Measurements from ENCODE around the gene USP34.
A peak's percentile ranks its signal among the peaks of the same experiment; 100 is the strongest.
"Not testable (repeated sequence)": the region's sequence is repeated elsewhere in the genome, so short reads cannot be mapped to it uniquely, and the experiment has no call there.

USP34 gene, protein sequence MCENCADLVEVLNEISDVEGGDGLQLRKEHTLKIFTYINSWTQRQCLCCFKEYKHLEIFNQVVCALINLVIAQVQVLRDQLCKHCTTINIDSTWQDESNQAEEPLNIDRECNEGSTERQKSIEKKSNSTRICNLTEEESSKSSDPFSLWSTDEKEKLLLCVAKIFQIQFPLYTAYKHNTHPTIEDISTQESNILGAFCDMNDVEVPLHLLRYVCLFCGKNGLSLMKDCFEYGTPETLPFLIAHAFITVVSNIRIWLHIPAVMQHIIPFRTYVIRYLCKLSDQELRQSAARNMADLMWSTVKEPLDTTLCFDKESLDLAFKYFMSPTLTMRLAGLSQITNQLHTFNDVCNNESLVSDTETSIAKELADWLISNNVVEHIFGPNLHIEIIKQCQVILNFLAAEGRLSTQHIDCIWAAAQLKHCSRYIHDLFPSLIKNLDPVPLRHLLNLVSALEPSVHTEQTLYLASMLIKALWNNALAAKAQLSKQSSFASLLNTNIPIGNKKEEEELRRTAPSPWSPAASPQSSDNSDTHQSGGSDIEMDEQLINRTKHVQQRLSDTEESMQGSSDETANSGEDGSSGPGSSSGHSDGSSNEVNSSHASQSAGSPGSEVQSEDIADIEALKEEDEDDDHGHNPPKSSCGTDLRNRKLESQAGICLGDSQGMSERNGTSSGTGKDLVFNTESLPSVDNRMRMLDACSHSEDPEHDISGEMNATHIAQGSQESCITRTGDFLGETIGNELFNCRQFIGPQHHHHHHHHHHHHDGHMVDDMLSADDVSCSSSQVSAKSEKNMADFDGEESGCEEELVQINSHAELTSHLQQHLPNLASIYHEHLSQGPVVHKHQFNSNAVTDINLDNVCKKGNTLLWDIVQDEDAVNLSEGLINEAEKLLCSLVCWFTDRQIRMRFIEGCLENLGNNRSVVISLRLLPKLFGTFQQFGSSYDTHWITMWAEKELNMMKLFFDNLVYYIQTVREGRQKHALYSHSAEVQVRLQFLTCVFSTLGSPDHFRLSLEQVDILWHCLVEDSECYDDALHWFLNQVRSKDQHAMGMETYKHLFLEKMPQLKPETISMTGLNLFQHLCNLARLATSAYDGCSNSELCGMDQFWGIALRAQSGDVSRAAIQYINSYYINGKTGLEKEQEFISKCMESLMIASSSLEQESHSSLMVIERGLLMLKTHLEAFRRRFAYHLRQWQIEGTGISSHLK (N-terminal part only)

GRCh38 chr2:61470965-61471904, at the start of gene USP34:
Gene USP34 (minus strand): TSS chr2:61471087. CDS start chr2:61470692, 395 bp downstream.
- peak; percentile 89 for DNase-seq (ENCODE audit: low read depth)

- no peak for DNase-seq (ENCODE audit: low read depth)
Measured at GRCh38 chr2:61520261-61520660, 49.4 kb upstream of the USP34 start.

- DNase-seq (ENCODE audit: low read depth): no peak
Measured at GRCh38 chr2:61512768-61513398, 42.0 kb upstream of the USP34 start.

DNA sequence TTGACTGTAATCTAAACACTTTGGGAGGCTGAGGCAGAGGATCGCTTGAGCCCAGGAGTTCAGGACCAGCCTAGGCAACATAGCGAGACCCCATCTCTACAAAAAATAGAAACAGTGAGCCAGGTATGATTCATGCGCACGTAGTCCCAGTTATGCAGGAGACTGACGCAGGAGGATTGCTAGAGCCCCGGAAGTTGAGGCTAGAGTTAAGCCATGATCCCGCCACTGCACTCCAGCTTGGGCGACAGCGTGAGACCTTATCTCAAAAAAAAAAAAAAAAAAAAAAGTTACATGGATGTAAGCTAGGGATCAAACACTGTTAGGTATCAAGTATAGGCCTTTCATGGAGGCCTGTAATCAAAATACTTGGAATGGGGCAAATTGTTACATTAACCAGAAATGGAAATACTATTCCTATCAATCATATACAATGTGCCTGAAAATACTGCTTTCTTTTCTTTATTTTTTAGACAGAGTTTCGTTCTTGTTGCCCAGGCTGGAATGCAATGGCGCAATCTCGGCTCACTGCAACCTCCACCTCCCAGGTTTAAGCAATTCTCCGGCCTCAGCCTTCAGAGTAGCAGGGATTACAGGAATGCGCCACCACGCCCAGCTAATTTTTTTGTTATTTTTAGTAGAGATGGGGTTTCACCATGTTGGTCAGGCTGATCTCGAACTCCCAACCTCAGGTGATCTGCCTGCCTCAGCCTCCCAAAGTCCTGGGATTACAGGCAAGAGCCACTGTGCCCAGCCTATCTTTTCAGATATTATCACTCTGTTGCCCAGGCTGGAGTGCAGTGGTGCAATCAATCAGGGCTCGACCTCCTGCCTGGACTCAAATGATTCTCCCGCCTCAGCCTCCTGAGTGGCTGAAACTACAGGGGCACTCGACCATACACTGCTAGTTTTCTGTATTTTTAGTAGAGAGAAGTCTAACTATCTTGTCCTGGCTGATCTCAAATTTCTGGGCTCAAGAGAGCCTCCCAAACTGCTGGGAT, 40.1 kb upstream of the USP34 start:
- DNase-seq (ENCODE audit: low read depth): no peak

GRCh38 chr2:61504949-61505348, 34.1 kb upstream of the USP34 start:
- no peak for DNase-seq (ENCODE audit: low read depth)

- no peak for DNase-seq (ENCODE audit: low read depth)
Measured at GRCh38 chr2:61499060-61499459, 28.2 kb upstream of the USP34 start.

DNA sequence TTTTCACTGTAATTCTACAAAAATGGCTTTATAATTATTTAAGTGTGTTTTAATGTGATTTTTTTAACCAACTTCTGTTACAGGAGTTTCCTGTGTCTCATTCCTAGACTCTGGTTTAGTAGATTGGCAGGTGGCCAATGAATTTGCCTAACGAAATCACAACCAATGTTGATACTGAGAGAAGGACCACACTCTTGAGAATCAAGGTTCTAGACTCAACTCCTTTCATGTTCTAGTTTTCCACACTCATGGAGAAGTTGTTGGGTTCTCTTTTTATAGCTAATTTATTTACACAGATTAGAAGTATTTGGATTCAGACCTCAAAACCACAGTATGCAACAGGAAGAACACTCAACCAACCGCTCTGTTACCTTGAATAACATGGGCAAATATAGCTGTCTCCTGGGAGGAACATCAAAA, 22.6 kb upstream of the USP34 start:
- no peak for DNase-seq (ENCODE audit: low read depth)

- no peak for DNase-seq (ENCODE audit: low read depth)
Measured at GRCh38 chr2:61492476-61492875, 21.6 kb upstream of the USP34 start.

DNA sequence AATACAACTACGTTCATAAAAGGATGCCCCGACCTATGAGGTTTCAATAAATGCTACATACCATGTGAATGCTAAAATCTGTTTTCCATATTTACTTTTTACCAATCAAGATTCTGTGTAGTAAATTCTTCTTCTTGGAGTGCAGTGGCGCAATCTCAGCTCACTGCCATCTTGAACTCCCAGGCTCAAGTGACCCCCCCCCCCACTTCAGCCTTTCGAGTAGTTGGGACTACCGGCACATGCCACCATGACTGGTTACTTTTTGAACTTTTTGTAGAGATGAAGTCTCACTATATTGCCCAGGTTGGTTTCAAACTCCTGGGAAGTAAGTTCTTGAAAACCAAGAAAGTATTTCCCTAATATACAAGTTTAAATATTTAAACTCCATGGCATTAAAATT, 14.4 kb upstream of the USP34 start:
- no peak for DNase-seq (ENCODE audit: low read depth)

GRCh38 chr2:61478086-61478485, 7.2 kb upstream of the USP34 start:
- DNase-seq (ENCODE audit: low read depth): no peak

- DNase-seq (ENCODE audit: low read depth): not testable (repeated sequence)
Measured at GRCh38 chr2:61476929-61477589, 6.2 kb upstream of the USP34 start.

GRCh38 chr2:61471905-61472805, 1.3 kb upstream of the USP34 start:
- DNase-seq (ENCODE audit: low read depth): peak; percentile 2

GRCh38 chr2:61470122-61470951, 550 bp downstream of the USP34 start:
- peak; percentile 80 for DNase-seq (ENCODE audit: low read depth)

DNA sequence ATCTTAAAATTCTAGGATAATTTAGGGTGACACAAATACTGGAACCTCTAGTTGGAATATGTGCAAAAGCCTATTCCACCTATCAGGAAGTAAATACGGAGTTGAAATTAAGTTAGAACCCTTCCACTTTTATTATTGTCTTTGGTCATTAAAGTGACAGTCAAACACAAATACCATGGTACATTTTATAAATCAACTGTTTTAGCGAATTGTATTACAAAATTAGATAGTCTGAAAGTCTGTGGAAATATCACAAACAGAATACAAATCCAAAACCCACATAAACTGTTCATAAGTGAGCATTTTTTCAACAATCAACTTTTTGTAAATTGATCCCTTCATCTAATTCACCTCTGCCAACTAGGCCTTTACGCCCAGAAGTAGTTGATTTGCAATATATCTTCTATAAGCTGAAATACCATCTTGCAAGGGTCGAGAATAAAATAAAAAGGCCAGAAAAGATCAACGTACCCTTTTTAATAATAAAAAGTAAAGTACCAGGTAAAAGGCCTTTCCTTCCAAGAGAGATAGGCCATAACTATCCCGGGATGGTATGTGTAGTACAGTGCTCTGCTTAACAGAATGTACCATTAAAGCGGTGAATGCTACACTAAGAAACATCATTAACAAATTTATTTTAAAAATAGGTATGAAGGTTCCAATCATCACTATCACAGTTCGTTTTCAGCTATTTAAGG, 1.3 kb downstream of the USP34 start:
- DNase-seq (ENCODE audit: low read depth): no peak

DNA sequence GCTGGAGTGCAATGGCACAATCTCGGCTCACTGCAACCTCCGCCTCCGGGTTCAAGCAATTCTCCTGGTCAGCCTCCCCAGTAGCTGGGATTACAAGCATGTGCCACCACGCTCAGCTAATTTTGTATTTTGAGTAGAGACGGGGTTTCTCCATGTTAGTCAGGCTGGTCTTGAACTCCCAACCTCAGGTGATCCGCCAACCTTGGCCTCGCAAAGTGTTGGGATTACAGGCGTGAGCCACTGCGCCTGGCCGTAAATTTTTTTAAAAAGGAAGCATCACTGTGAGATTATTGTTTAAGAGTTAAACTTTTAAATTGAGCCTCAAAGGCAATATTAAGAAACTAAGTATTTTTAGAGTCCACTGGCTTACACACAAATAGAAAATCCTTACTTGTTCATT, 2.7 kb downstream of the USP34 start:
- not testable (repeated sequence) for DNase-seq (ENCODE audit: low read depth)

DNA sequence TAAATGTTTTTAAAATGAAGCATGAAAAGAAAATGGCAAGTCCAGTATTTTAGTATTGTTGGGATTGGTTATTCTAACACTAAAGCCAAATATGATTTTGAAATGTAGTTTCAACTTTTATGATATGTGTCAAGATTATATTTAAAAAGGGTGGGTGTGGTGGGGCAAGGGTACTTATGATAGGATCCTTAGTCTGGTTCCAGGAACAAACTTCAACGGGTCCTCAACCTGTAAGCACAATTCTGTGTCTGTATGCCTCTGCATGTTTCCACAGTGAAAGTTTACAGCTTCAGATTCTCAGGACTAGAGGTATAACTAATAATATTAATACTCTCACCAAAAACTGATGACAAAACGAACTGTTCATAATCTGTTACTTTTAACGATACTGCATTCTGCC, 5.8 kb downstream of the USP34 start:
- DNase-seq (ENCODE audit: low read depth): no peak

All from activated T-helper 9 cell treated with anti-CD3 and anti-CD28 coated beads, Interleukin-2, amount 50 U/mL, for 16 hours (primary cell).